Measurements from ENCODE around the gene NTMT1. TPM values are rescaled to one million over a fixed set of nuclear protein-coding genes. Genes with fewer than 3 reads are reported as not detected.

Gene NTMT1
- total RNA-seq, 4 donors from 2014 or later = 20.3 to 33.3 (median 31.9) TPM

DNA sequence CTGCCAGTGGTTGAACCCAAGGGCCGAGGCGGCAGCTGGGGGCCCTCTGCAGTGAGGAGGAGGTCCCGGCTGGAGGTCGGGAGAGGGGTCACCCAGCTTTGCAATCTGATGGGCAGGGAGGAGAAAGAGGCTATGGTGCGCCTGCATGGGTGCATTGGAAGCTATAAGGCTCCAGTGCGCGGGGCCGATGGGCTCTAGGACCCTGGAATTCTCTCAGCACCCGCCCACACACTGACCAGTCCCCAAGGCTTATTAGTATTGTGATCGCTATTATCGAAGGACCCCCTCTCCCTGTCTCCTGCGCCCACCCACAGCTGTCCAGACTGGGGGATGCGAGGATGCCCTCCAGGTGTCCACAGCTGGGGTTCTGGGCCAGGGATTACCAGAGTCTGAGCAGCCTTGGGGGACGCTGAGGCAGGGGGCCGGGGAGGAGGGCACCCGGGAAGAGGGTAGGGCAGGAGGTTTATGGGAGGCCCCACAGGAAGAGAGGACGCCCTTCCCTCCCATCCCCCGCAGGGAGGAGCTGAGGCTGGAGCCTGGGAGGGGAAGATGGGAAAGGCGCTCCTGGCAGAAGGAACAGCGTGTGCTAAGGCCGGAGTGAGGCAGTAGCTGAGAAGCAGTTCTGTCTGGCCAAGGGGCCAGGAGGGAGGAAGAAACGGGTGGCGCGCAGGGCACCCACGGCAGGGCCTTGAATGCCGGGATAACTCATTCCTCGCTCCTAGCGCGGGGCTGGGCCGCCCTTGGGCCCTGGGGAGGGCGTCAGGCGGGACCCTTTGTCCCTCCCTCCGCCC, 29.2 kb upstream of the NTMT1 start:
- Histone ChIP-seq H3K4me1 (peaks cover 23 to 28% (median 25%) of the 10 kb centered on the region in 4 donors), H3K4me3 (peak overlapping the region; percentile 57 to 63 (median 59)), H3K36me3 (no peaks in the 10 kb centered on the region), H3K9me3 (no peaks in the 10 kb centered on the region), H3K27me3 (no peaks in the 10 kb centered on the region), H3K27ac (replicated peaks in 1 of 4) (peak overlapping the region; percentile 89 to 93 (median 92))
- DNase-seq (ENCODE audit: extremely low spot score) = no peak
- intact Hi-C loops (cut with DNase I) = no loop called here
- TF ChIP-seq, protein P1, sequence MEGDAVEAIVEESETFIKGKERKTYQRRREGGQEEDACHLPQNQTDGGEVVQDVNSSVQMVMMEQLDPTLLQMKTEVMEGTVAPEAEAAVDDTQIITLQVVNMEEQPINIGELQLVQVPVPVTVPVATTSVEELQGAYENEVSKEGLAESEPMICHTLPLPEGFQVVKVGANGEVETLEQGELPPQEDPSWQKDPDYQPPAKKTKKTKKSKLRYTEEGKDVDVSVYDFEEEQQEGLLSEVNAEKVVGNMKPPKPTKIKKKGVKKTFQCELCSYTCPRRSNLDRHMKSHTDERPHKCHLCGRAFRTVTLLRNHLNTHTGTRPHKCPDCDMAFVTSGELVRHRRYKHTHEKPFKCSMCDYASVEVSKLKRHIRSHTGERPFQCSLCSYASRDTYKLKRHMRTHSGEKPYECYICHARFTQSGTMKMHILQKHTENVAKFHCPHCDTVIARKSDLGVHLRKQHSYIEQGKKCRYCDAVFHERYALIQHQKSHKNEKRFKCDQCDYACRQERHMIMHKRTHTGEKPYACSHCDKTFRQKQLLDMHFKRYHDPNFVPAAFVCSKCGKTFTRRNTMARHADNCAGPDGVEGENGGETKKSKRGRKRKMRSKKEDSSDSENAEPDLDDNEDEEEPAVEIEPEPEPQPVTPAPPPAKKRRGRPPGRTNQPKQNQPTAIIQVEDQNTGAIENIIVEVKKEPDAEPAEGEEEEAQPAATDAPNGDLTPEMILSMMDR (IDR thresholded peaks at IDR 0.05) = peak in 1 of 3 experiments; percentile 6
- TF ChIP-seq POLR2AphosphoS5 (IDR thresholded peaks at IDR 0.05) = peak; percentile 82 to 87
- no peak for TF ChIP-seq EP300 (IDR thresholded peaks at IDR 0.05)
- whole genome bisulfite sequencing = 22% methylated on average over 19 of the region's 33 CpGs

DNA sequence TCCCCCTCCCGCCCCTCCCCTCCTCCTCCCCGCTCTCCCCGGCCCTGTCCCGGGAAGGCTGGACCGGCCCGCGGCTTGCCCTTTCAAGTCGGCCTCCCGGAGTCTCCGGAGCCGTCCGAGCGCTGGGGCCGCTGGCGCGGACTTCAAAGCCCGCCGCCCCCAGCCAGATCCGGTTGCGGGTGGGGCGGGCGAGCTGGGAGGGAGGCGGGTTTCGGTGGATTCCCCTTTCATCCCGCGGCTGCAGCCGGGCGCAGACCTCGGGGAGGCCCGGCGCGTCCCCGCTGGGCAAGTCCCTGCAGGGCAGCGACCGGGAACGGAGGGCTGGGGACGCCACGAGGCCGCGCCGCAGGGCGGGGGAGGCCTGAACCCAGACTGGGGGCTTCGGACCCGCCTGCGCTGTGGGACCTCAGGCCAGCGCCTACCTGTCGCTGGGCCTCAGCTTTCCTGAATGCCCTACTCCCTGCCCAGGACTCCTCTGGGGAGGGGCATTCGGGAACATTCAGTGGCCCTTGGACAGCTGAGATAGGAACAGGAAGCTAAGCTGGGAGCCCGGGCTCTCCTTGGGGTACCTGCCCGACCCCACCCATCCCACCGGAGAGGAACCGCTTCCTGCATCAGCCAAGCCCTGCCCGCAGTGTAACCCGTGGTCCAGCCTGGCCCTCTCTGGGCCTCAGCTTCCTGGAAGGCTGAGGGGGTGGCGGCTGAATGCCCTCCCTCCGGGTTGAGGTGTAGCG, 28.4 kb upstream of the NTMT1 start:
- Histone ChIP-seq H3K4me1 (peaks cover 23 to 28% (median 26%) of the 10 kb centered on the region in 4 donors), H3K27ac (replicated peaks in 1 of 4) (peak overlapping the region; percentile 89 to 93 (median 92)), H3K4me3 (peak overlapping the region; percentile 57 to 63 (median 59)), H3K9me3 (no peaks in the 10 kb centered on the region), H3K27me3 (no peaks in the 10 kb centered on the region), H3K36me3 (no peaks in the 10 kb centered on the region)
- DNase-seq (ENCODE audit: extremely low spot score) = no peak
- TF ChIP-seq, protein P1 (IDR thresholded peaks at IDR 0.05) = no peak
- TF ChIP-seq EP300 (IDR thresholded peaks at IDR 0.05) (no peak), POLR2AphosphoS5 (IDR thresholded peaks at IDR 0.05) (no peak), POLR2A (IDR thresholded peaks at IDR 0.05; ENCODE audit: low read depth) (no peak)
- 67% methylated on average over 3 of the region's 57 CpGs for WGBS
- intact Hi-C loops (cut with DNase I) = no loop called here

DNA sequence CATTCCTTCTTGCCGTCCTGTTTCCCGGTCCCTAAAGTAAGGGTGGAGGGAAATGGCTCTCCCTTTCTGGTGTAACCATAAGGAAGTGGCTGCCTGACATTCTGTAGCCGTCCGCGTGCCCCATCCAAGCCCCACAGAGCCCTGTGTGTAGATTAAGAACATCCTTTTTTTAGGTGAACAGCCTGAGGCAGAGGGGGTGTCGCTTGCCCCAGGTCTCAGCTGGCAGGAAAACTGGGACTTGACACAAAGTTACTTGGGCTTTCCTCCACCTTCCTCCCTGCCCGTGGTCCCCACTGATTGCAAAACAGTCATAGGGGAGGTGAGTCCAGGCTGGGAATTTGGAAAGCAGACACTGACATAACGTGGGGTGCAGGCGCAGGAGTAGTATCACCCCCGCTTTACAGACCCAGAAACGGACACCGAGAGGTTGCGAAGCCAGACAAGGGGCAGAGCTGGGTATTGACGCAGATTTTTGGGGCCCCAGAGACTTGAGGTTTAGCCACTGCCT, 27.8 kb upstream of the NTMT1 start:
- no peak for DNase-seq (ENCODE audit: extremely low spot score)
- H3K27me3 ChIP-seq = no peaks in the 10 kb centered on the region
- no peaks in the 10 kb centered on the region for H3K36me3 ChIP-seq
- intact Hi-C loops (cut with DNase I) = no loop called here
- H3K9me3 ChIP-seq = no peaks in the 10 kb centered on the region
- peak overlapping the region; percentile 89 to 93 (median 92) for H3K27ac ChIP-seq (replicated peaks in 1 of 4)
- no peak for TF ChIP-seq POLR2A (IDR thresholded peaks at IDR 0.05; ENCODE audit: low read depth)
- TF ChIP-seq, protein P1 (IDR thresholded peaks at IDR 0.05) = no peak
- no peak for TF ChIP-seq POLR2AphosphoS5 (IDR thresholded peaks at IDR 0.05)
- no peak for TF ChIP-seq EP300 (IDR thresholded peaks at IDR 0.05)
- 79% methylated on average over 10 of the region's 14 CpGs for WGBS
- H3K4me1 ChIP-seq = peaks cover 23 to 31% (median 28%) of the 10 kb centered on the region in 4 donors
- H3K4me3 ChIP-seq = peak overlapping the region; percentile 57 to 63 (median 59)

DNA sequence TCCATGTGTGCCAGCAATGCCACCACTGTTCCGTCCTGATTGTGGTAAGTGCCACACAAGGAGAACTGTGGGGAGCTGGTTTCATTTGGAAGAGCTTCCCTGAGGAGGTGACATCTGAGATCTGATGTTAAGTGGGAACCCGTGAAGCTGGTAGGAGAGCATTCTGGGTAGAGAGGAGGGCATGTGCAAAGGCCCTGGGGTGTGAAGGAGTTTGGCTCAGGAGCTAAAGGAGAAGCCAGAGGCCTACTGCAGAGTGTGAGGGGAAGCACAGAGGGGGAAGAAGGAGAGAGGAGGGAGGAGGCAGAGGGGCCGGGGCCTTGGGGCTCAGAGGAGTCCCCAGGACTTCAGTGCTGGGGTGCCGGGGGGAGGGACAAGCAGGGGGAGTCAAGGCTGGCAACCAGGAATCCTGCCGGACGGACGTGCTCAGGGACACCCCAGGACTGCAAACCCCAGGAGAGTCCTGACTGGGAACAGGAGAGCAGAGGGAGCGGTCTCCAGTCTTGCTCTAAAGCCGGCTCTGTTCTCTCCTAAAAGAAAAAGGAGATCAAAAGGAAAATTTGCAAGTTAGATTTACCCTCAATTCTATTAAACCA, 24.8 kb upstream of the NTMT1 start:
- H3K27me3 ChIP-seq = no peaks in the 10 kb centered on the region
- H3K36me3 ChIP-seq = no peaks in the 10 kb centered on the region
- peaks cover 19 to 33% (median 23%) of the 10 kb centered on the region in 4 donors for H3K4me1 ChIP-seq
- no peak overlapping the region for H3K4me3 ChIP-seq
- no peak for TF ChIP-seq POLR2AphosphoS5 (IDR thresholded peaks at IDR 0.05)
- no peak overlapping the region for H3K27ac ChIP-seq (replicated peaks in 1 of 4)
- H3K9me3 ChIP-seq = no peaks in the 10 kb centered on the region
- WGBS = 81% methylated on average over 9 of the region's 9 CpGs
- intact Hi-C loops (cut with DNase I) = no loop called here
- DNase-seq (ENCODE audit: extremely low spot score) = no peak

Data from esophagus muscularis mucosa (tissue), 4 donors.